Measurements from ENCODE around the gene TMEM183A. TPM values are rescaled to one million over a fixed set of nuclear protein-coding genes. Genes with fewer than 3 reads are reported as not detected.
"Not testable (repeated sequence)": the region's sequence is repeated elsewhere in the genome, so short reads cannot be mapped to it uniquely, and the experiment has no call there.

TMEM183A gene
- total RNA-seq, 4 donors from 2014 or later = 62.0 to 95.5 (median 68.6) TPM

DNA sequence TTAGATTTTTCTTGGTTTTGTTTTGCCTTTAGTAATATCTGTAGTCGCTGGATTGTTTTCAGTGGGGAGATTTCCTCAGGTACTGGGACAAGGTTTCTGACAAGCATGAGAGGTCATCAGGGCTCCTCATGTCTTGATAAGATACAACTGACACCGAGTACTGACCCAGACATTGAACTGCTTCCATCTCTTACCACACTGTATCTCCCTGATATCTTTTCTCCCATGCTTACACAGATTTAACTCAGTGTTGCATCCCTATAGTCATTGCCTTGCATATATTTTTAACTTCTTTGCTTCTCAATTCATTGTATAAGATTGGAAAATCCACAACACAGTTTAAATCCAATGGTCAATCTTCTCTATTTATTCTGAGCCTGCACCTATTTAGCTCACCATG, 27.7 kb upstream of the TMEM183A start:
- H3K36me3 ChIP-seq = no peaks in the 10 kb centered on the region
- no peaks in the 10 kb centered on the region for H3K4me1 ChIP-seq
- WGBS = 94% methylated on average over 2 of the region's 2 CpGs
- DNase-seq (ENCODE audit: low spot score in 2 of 2) = no peak
- H3K9me3 ChIP-seq = no peaks in the 10 kb centered on the region
- TF ChIP-seq EP300 (IDR thresholded peaks at IDR 0.05) = no peak
- TF ChIP-seq POLR2A (IDR thresholded peaks at IDR 0.05) = no peak
- TF ChIP-seq, protein P1, sequence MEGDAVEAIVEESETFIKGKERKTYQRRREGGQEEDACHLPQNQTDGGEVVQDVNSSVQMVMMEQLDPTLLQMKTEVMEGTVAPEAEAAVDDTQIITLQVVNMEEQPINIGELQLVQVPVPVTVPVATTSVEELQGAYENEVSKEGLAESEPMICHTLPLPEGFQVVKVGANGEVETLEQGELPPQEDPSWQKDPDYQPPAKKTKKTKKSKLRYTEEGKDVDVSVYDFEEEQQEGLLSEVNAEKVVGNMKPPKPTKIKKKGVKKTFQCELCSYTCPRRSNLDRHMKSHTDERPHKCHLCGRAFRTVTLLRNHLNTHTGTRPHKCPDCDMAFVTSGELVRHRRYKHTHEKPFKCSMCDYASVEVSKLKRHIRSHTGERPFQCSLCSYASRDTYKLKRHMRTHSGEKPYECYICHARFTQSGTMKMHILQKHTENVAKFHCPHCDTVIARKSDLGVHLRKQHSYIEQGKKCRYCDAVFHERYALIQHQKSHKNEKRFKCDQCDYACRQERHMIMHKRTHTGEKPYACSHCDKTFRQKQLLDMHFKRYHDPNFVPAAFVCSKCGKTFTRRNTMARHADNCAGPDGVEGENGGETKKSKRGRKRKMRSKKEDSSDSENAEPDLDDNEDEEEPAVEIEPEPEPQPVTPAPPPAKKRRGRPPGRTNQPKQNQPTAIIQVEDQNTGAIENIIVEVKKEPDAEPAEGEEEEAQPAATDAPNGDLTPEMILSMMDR (IDR thresholded peaks at IDR 0.05) = no peak
- TF ChIP-seq POLR2AphosphoS5 (IDR thresholded peaks at IDR 0.05) = no peak
- H3K27me3 ChIP-seq = peaks cover 14% of the 10 kb centered on the region
- H3K4me3 ChIP-seq = no peak overlapping the region
- no peak overlapping the region for H3K27ac ChIP-seq

DNA sequence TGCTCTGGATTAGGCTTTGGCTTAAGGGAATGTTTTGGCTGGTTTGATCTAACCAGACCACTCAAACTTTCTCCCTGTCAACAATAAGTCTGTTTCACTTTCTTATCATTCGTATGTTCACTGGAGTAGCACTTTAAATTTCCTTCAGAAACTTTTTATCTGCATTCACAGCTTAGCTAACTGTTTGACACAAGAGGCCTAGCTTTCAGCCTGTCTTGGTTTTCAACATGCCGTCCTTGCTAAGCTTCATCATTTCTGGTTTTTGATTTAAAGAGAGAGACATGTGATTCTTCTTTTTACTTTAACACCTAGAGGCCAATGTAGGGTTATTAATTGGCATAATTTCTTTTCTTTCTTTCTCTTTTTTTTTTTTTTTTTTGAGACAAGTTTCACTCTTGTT, 25.2 kb upstream of the TMEM183A start:
- WGBS = 82% methylated on average over 2 of the region's 2 CpGs
- TF ChIP-seq POLR2A (IDR thresholded peaks at IDR 0.05) (no peak), POLR2AphosphoS5 (IDR thresholded peaks at IDR 0.05) (no peak), EP300 (IDR thresholded peaks at IDR 0.05) (no peak)
- TF ChIP-seq, protein P1 (IDR thresholded peaks at IDR 0.05) = no peak
- no peaks in the 10 kb centered on the region for H3K4me1 ChIP-seq

DNA sequence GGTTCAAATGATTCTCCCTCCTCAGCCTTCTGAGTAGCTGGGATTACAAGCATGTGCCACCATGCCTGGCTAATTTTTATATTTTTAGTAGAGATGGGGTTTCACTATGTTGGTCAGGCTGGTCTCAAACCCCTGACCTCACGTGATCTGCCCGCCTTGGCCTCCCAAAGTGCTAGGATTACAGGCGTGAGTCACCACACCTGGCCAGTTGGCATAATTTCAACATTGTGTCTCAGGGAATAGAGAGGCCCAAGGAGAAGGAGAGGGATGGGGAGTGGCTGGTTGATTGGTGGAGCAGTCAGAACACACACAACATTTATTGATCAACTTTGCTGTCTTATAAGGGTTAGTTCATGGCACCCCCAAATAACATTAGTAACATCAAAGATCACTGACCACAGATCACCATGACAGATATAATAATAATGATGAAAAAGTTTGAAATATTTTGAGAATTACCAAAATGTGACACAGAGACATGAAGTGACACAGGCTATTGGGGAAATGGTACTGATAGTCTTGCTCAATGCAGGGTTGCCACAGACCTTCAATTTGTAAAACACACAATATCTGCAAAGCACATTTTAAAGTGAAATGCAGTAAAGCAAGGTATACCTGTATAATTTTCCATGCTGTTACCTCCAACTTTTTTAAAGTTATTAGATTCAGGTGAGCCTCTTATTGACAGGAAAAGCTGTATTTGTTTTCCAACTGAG, 24.3 kb upstream of the TMEM183A start:
- no peaks in the 10 kb centered on the region for H3K9me3 ChIP-seq
- TF ChIP-seq, protein P1 (IDR thresholded peaks at IDR 0.05) = no peak
- TF ChIP-seq EP300 (IDR thresholded peaks at IDR 0.05) (no peak), POLR2A (IDR thresholded peaks at IDR 0.05) (no peak), POLR2AphosphoS5 (IDR thresholded peaks at IDR 0.05) (no peak)
- no peak overlapping the region for H3K4me3 ChIP-seq
- no peaks in the 10 kb centered on the region for H3K4me1 ChIP-seq
- no peak overlapping the region for H3K27ac ChIP-seq
- no peak for DNase-seq (ENCODE audit: low spot score in 2 of 2)
- H3K36me3 ChIP-seq = no peaks in the 10 kb centered on the region
- peaks cover 7% of the 10 kb centered on the region for H3K27me3 ChIP-seq
- 80% methylated on average over 3 of the region's 3 CpGs for WGBS

More for the DNA sequence above, 25.2 kb upstream of the TMEM183A start:
- Histone ChIP-seq H3K9me3 (no peaks in the 10 kb centered on the region), H3K27me3 (peaks cover 8% of the 10 kb centered on the region), H3K4me3 (no peak overlapping the region), H3K36me3 (no peaks in the 10 kb centered on the region), H3K27ac (no peak overlapping the region)
- DNase-seq (ENCODE audit: low spot score in 2 of 2) = no peak

DNA sequence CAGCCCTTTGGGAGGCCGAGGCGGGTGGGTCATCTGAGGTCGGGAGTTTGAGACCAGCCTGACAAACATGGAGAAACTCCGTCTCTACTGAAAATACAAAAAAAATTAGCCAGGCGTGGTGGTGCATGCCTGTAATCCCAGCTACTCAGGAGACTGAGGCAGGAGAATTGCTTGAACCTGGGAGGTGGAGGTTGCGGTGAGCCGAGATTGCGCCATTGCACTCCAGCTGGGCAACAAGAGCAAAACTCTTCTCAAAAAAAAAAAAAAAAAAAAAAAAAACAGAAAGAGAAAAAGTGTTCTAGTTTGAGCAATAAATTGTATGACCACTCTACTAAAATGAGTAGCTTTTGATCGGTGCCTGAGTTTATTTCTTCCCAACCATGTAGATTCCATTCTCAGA, 21.1 kb upstream of the TMEM183A start:
- not testable (repeated sequence) for DNase-seq (ENCODE audit: low spot score in 2 of 2); H3K4me1 ChIP-seq; H3K36me3 ChIP-seq; H3K27ac ChIP-seq; H3K9me3 ChIP-seq; H3K4me3 ChIP-seq; H3K27me3 ChIP-seq
- 90% methylated on average over 9 of the region's 9 CpGs for WGBS

DNA sequence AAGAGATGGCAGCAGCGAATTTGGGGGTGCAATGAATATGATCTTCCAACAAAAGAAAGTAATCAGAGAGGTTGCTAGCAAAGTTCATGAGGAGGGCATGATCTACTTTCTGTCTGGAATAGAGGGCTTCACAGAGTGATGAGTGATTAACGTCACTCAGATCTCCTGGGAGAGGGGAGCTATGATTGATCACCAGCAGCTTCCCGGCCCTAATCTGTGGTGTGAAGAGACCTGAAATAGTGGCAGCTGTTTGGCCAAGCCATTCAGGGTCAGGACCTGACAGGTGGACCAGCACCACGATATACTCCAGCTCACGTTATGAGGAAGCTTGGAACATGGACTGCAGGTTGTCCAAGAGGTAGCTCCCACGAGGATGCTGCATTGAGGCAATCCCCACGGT, 19.9 kb upstream of the TMEM183A start:
- Histone ChIP-seq H3K27me3 (peaks cover 4% of the 10 kb centered on the region), H3K27ac (no peak overlapping the region), H3K4me1 (no peaks in the 10 kb centered on the region), H3K9me3 (no peaks in the 10 kb centered on the region), H3K36me3 (no peaks in the 10 kb centered on the region), H3K4me3 (no peak overlapping the region)
- 67% methylated on average over 7 of the region's 7 CpGs for WGBS
- no peak for DNase-seq (ENCODE audit: low spot score in 2 of 2)
- TF ChIP-seq POLR2A (IDR thresholded peaks at IDR 0.05) (no peak), EP300 (IDR thresholded peaks at IDR 0.05) (no peak), POLR2AphosphoS5 (IDR thresholded peaks at IDR 0.05) (no peak)
- TF ChIP-seq, protein P1 (IDR thresholded peaks at IDR 0.05) = no peak

Measured in suprapubic skin (tissue), 4 donors.